Measurements from ENCODE around the gene C1QL1. TPM values are rescaled to one million over a fixed set of nuclear protein-coding genes. Genes with fewer than 3 reads are reported as not detected.

Gene C1QL1
- total RNA-seq, result not detected

DNA sequence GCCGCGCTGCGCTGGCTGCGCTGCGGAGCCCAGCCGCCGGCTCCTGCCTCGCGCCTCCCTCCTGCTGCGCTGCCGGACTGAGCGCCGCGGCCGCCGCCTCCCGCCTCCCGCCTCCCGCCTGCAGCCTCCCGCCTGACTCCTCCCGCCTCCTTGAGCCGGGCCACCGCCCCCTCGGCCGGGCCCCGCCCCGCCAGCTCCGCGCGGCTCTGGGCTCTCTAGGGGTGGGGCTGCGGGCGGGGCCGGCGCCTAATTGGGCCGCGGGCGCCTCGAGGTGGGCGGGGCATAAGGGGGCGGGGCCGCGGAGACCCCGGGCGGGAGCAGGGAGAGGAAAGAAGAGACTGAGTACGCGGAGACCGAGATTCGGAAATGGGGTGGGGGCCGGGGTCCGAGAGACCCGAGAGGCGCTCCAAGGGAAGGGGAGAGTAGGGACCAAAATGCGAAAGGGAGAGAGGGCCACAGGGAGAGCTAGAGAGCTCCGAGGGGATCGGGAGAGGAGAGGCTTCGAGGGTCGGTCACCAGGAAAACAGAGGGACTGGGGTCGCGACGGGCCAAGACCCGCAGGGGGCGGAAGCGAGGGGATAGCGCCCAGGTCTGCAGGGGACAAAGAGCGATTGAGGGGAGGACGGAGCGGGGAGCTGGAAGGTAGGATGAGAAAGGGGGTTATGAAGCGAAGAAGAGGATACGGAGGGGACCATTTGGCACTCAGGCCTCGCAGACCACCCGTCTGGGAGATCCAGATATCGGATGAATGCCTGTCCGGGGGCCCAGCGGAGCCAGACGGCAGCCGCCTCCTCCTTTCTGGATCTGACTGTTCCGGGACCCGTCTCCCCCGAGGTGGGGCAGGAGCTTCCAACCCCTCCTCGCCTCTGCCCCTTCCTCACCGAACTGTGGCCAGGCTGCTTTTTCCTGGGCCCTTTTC lies at the start of gene C1QL1:
Gene C1QL1 (minus strand): TSS at position 79 of the 919 bp plus-strand sequence. CDS start 255 bp downstream, outside the sequence.
- DNase-seq, result peak; percentile 87
- peak; percentile 83 to 84 for ATAC-seq
- Mint-ChIP-seq H3K27me3 (ENCODE audit: low read depth) (peaks cover 61% of the 10 kb centered on the region), H3K9me3 (no peaks in the 10 kb centered on the region), H3K36me3 (ENCODE audit: insufficient read depth) (peaks cover 3% of the 10 kb centered on the region), H3K4me1 (ENCODE audit: low read depth) (peaks cover 35% of the 10 kb centered on the region), H3K4me3 (peak within 1 kb of the TSS; percentile 68)

DNA sequence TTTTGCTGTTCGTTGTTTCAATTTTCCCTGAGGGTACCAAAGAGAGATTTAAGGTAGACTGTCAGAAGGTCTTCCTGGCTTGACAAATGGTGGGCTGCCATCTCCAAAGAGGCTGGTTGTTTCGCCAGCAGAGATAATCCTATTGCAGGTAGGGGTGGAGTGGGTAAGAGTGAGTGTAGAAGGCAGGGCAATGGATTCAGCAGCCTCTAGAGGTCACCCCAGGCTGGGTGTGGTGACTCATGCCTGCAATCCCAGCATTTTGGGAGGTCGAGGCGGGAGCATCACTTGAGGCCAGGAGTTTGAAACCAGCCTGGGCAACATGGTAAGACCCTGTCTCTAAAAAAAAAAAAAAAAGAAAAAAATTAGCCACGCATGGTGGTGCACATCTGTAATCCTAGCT lies 48.7 kb upstream of the C1QL1 start:
- ATAC-seq (no peak), DNase-seq (no peak)
- H3K4me3 Mint-ChIP-seq, result no peak overlapping the region
- no peaks in the 10 kb centered on the region for H3K36me3 Mint-ChIP-seq (ENCODE audit: insufficient read depth)
- no peaks in the 10 kb centered on the region for H3K9me3 Mint-ChIP-seq
- peaks cover 39% of the 10 kb centered on the region for H3K27me3 Mint-ChIP-seq (ENCODE audit: low read depth)
- H3K4me1 Mint-ChIP-seq (ENCODE audit: low read depth), result peaks cover 16% of the 10 kb centered on the region

DNA sequence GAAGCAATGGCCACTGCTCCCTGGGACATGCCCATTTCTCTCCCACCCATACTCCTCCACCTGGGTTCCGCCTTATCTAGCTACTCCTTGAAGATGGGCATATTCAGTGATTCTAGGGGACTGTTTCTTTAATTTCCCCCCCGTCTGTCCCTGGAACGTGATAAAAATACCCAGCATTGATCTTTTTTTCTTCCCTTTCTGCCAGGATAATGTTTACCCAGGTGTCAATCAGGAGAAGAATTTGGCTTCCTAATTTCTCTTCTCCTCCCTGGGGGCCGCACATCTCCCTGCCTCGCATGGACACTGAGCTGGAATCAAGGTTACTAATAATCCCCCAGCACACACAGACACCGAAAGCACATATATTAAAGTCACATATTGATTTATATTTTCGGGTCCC lies 48.1 kb upstream of the C1QL1 start:
- Mint-ChIP-seq H3K4me1 (ENCODE audit: low read depth) (peaks cover 13% of the 10 kb centered on the region), H3K36me3 (ENCODE audit: insufficient read depth) (no peaks in the 10 kb centered on the region), H3K9me3 (no peaks in the 10 kb centered on the region), H3K27me3 (ENCODE audit: low read depth) (peaks cover 36% of the 10 kb centered on the region), H3K4me3 (no peak overlapping the region)
- ATAC-seq (no peak), DNase-seq (no peak)

GRCh38 chr17:45013021-45013997 lies 45.2 kb upstream of the C1QL1 start:
- peaks cover 17% of the 10 kb centered on the region for H3K27me3 Mint-ChIP-seq (ENCODE audit: low read depth)
- H3K9me3 Mint-ChIP-seq, result no peaks in the 10 kb centered on the region
- H3K4me1 Mint-ChIP-seq (ENCODE audit: low read depth), result no peaks in the 10 kb centered on the region
- no peak for ATAC-seq
- H3K36me3 Mint-ChIP-seq (ENCODE audit: insufficient read depth), result no peaks in the 10 kb centered on the region
- no peak for DNase-seq
- no peak overlapping the region for H3K4me3 Mint-ChIP-seq

- H3K9me3 Mint-ChIP-seq, result no peaks in the 10 kb centered on the region
- H3K4me1 Mint-ChIP-seq (ENCODE audit: low read depth), result no peaks in the 10 kb centered on the region
- no peaks in the 10 kb centered on the region for H3K36me3 Mint-ChIP-seq (ENCODE audit: insufficient read depth)
- DNase-seq (no peak), ATAC-seq (no peak)
- peaks cover 19% of the 10 kb centered on the region for H3K27me3 Mint-ChIP-seq (ENCODE audit: low read depth)
- no peak overlapping the region for H3K4me3 Mint-ChIP-seq
Measured at GRCh38 chr17:45011767-45012166, 43.7 kb upstream of the C1QL1 start.

- no peak overlapping the region for H3K4me3 Mint-ChIP-seq
- H3K9me3 Mint-ChIP-seq, result no peaks in the 10 kb centered on the region
- ATAC-seq (no peak), DNase-seq (no peak)
- no peaks in the 10 kb centered on the region for H3K4me1 Mint-ChIP-seq (ENCODE audit: low read depth)
- H3K36me3 Mint-ChIP-seq (ENCODE audit: insufficient read depth), result no peaks in the 10 kb centered on the region
- peaks cover 17% of the 10 kb centered on the region for H3K27me3 Mint-ChIP-seq (ENCODE audit: low read depth)
Measured at GRCh38 chr17:45009676-45010467, 41.8 kb upstream of the C1QL1 start.

DNA sequence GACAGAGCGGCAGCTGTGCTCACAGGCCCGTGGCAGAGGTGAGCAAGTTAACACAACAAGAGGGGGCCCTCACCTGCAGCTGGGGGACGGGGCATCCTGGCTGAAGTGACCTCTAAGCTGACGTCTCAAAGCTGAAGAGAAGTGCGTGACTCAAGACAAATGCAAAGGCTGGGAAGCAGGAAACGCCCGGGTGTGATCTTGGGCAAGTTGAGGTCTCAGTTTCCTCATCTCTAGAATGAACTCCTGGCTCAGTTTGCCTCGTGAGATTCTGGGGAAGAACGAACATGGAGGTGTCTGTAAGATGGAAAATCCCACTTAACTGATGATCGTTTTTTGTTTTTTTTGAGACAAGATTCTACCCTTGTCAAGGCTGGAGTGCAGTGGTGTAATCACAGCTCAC lies 40.1 kb upstream of the C1QL1 start:
- Mint-ChIP-seq H3K4me3 (no peak overlapping the region), H3K4me1 (ENCODE audit: low read depth) (no peaks in the 10 kb centered on the region), H3K9me3 (no peaks in the 10 kb centered on the region), H3K27me3 (ENCODE audit: low read depth) (peaks cover 17% of the 10 kb centered on the region), H3K36me3 (ENCODE audit: insufficient read depth) (no peaks in the 10 kb centered on the region)
- no peak for DNase-seq
- no peak for ATAC-seq

GRCh38 chr17:45006927-45007461 lies 38.9 kb upstream of the C1QL1 start:
- Mint-ChIP-seq H3K9me3 (no peaks in the 10 kb centered on the region), H3K36me3 (ENCODE audit: insufficient read depth) (no peaks in the 10 kb centered on the region), H3K4me3 (no peak overlapping the region), H3K27me3 (ENCODE audit: low read depth) (peaks cover 17% of the 10 kb centered on the region), H3K4me1 (ENCODE audit: low read depth) (no peaks in the 10 kb centered on the region)
- DNase-seq (no peak), ATAC-seq (no peak)

GRCh38 chr17:45005700-45006099 lies 37.6 kb upstream of the C1QL1 start:
- Mint-ChIP-seq H3K4me3 (no peak overlapping the region), H3K4me1 (ENCODE audit: low read depth) (no peaks in the 10 kb centered on the region), H3K9me3 (no peaks in the 10 kb centered on the region), H3K36me3 (ENCODE audit: insufficient read depth) (no peaks in the 10 kb centered on the region), H3K27me3 (ENCODE audit: low read depth) (peaks cover 18% of the 10 kb centered on the region)
- ATAC-seq, result no peak
- no peak for DNase-seq

- no peak overlapping the region for H3K4me3 Mint-ChIP-seq
- peaks cover 2% of the 10 kb centered on the region for H3K36me3 Mint-ChIP-seq (ENCODE audit: insufficient read depth)
- H3K4me1 Mint-ChIP-seq (ENCODE audit: low read depth), result no peaks in the 10 kb centered on the region
Measured at GRCh38 chr17:45004388-45004787, 36.3 kb upstream of the C1QL1 start.

GRCh38 chr17:45003877-45004276 lies 35.8 kb upstream of the C1QL1 start:
- Mint-ChIP-seq H3K9me3 (peaks cover 9% of the 10 kb centered on the region), H3K4me1 (ENCODE audit: low read depth) (no peaks in the 10 kb centered on the region), H3K36me3 (ENCODE audit: insufficient read depth) (peaks cover 2% of the 10 kb centered on the region), H3K27me3 (ENCODE audit: low read depth) (peaks cover 18% of the 10 kb centered on the region), H3K4me3 (no peak overlapping the region)
- ATAC-seq, result no peak
- no peak for DNase-seq

More at GRCh38 chr17:45004388-45004787, 36.3 kb upstream of the C1QL1 start:
- ATAC-seq (no peak), DNase-seq (no peak)
- H3K27me3 Mint-ChIP-seq (ENCODE audit: low read depth), result peaks cover 18% of the 10 kb centered on the region
- H3K9me3 Mint-ChIP-seq, result peaks cover 5% of the 10 kb centered on the region

- H3K36me3 Mint-ChIP-seq (ENCODE audit: insufficient read depth), result peaks cover 2% of the 10 kb centered on the region
- no peak overlapping the region for H3K4me3 Mint-ChIP-seq
- ATAC-seq (no peak), DNase-seq (no peak)
- H3K27me3 Mint-ChIP-seq (ENCODE audit: low read depth), result peaks cover 20% of the 10 kb centered on the region
- peaks cover 9% of the 10 kb centered on the region for H3K9me3 Mint-ChIP-seq
- H3K4me1 Mint-ChIP-seq (ENCODE audit: low read depth), result no peaks in the 10 kb centered on the region
Measured at GRCh38 chr17:45001310-45001709, 33.2 kb upstream of the C1QL1 start.

DNA sequence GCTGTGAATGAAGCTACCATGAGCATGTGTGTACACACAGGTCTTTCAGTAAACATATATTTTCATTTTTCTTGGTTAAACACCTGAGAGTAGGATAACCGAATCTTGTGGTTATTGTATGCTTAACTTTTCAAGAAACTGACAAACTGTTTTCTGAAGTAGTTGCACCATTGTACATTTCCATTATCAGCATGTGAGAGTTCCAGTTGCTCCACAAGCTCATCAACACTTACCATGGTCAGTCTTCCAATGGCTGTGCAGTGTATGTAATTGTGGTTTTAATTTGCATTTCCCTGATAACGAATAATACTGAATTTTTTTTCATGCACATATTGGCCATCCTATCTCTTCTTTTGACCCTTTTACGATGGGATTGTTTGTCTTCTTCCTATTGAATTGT lies 31.3 kb upstream of the C1QL1 start:
- DNase-seq (no peak), ATAC-seq (no peak)
- Mint-ChIP-seq H3K27me3 (ENCODE audit: low read depth) (peaks cover 20% of the 10 kb centered on the region), H3K36me3 (ENCODE audit: insufficient read depth) (peaks cover 2% of the 10 kb centered on the region), H3K9me3 (peaks cover 9% of the 10 kb centered on the region), H3K4me1 (ENCODE audit: low read depth) (no peaks in the 10 kb centered on the region), H3K4me3 (no peak overlapping the region)
